ENCODE data around the gene HSD11B2.

The HSD11B2 gene

DNA sequence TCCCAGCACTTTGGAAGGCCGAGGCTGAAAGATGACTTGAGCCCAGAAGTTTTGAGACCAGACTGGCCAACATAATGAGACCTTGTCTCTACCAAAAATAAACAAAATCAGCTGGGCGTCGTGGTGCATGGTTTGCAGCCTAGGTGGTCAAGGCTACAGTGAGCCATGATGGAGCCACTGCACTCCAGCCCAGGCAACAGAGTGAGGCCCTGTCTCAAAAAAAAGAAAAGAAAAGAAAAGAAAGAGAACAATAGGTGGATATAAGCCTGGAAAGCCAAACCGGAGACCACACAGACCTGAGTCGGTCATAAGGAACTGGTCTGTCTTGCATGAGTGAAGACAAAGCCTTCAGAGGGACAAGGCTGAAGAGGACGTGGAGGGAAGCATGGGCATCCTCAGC lies 35.7 kb downstream of the HSD11B2 start:
- in situ Hi-C loops (cut with HindIII; ENCODE audit: low sequenced_read_pairs): no loop called here

DNA sequence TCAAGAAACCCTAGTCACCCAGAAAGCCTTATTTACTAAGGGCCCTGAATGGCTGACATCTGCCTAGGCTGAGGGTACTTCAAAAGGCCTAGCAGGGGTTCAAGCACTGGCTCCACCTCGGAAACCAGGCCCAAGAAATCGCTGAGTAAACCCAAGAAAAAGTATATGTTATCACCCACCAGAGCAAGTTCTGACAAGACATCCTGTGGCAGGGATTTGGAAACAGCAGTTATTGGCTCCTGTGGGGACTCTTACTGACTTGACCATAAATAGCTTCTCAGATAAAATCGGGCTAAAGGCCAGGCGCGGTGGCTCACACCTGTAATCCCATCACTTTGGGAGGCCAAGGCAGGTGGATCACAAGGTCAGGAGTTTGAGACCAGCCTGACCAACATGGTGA lies 37.8 kb downstream of the HSD11B2 start:
- in situ Hi-C loops (cut with HindIII; ENCODE audit: low sequenced_read_pairs): no loop called here

DNA sequence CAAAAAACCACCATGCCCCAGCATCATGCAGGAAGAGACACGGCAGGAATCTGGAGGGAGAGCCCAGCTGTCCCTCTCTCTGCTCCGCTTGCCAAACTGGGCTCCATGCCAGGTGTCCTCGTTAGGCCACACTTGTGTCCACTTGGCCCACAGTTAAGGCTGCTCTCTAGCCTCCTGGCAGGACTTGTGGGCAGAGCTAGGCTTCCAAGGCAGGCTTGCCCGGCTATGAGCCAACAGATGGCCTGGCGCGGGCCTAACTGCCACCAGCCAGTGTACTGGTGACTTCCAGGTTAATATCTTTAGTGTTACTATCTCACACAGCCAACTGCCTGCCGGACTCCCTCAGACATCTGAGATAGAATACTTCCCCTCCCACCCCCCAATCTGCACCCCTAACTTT lies 39.4 kb downstream of the HSD11B2 start:
- in situ Hi-C loops (cut with HindIII; ENCODE audit: low sequenced_read_pairs): no loop called here

DNA sequence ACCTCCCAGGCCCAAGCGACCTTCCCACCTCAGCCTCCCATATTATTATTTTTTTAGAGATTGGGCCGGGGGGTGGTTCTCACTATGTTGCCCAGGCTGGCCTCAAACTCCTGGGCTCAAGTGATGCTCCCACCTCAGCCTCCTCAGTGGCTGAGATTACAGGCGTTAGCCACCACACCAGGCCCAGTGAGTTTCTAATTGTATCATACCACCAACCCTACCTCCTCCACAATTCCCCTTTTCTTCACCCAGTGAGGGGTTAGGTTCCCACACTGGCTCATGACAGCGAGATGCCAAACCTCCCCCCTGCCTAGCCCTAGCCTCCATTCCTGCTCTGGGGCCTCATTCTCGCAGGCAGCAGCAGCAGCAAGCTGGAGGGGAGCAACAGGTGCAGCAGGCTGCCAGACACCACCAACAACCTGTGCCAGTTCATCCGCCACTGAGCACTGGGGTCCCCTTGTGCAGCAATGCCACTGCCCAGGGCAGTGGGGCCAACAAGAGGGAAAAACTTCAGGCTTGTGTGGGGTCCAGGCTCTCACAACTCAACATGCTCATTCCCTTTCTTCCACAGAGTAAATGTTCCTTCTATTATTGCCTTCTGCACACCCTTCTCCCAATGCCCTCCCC lies 41.0 kb downstream of the HSD11B2 start:
- in situ Hi-C loops (cut with HindIII; ENCODE audit: low sequenced_read_pairs): no loop called here

DNA sequence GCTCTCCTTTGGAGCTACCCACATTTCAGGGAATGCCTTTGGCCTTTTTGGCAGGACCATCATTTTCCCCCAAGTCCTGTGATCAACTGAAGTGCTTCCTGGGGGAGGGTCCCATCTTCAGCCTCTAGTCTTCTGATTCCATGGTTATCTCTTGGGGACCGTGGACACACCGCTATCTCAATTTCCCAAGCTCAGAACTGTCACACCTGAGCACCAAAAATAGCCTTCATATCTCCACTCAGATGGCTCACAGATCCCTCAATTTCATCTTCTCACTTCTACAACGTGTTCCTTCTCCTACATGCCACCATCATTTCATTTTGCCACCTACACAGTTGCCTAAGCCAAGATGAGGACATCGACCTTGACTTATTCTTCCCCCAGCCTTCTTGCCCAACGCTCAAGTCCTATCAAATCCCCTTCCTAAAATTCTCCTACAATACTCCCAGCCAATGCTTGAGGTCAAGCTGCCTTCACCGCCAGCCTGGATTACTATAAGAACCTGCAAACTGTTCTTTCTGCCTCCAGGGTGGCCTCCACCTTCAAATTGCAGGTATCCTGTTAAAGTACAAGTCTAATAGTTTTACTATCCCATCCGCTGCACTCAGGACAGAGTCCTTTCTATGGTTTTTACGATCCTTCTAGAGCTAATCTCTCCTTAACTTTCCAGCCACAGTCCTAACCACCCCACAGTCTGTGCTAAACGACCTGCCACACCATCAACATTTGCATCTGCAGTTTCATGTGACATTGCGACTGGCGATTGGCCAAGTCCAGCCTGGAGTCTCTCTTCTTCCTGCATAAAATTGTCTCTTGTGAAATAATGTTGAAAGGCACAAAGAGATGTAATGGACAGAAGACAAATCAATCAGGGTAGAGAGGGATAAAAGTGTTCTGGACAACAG lies 43.9 kb downstream of the HSD11B2 start:
- in situ Hi-C loops (cut with HindIII; ENCODE audit: low sequenced_read_pairs): no loop called here

DNA sequence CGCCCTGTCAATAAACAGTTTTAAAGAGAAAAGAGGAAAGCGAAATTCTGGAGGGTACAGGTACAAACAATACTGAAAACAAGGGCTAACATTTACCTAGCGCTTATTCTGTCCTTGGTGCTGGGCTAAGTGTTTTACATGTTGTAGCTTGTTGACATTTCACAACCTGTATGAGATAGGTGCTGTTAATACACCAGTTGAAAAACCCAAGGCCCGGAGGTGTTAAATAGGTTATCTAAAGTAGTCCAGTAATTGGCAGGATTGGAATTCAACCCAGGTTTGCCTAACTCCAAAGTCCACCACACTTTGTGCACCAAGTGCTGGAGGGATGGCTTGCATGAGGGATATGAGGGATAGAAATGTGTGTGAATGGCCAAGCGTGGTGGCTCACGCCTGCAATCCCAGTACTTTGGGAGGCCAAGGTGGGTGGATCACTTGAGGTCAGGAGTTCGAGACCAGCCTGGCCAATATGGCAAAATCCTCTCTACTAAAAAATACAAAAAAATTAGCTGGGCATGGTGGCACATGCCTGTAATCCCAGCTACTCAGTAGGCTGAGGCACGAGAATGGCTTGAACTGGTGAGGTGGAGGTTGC lies 47.1 kb downstream of the HSD11B2 start:
- in situ Hi-C loops (cut with HindIII; ENCODE audit: low sequenced_read_pairs): no loop called here

DNA sequence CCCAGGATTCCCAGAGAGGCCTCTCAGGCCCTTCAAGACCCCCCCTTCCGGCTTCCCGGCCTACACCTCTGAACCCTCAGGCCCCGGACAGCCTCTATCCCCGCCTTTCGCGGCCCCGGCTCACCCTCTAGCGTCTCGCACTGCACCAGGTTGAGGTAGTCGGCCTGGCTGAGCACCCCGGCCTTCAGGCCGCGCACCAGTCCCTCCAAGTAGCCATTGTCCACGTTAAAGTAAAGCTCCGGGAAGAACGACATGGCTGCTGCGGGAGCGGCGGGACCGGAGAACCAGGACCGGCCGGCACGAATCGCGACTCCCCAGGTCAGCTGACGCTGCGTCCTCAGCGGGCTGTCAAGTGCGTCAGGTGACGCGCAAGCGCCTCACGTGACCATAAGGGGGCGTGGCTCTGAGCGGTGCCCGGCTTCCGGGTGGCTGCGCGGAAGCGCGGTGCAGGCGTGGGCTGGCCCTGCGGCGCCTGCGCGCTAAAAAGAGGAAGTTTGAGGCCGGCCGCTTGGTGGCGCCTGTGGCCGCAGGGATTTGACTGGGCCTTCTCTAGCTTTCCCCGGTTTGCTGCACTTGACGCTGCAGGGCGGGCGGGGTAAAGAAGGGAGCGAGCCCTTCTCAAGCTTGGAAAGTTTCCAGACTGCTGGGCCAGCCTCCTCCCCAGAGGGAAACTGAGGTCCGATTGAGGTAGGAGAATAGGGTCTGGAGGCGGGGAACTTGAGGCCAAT lies 50.1 kb downstream of the HSD11B2 start, which contains the start of gene ATP6V0D1:
ATP6V0D1 (minus strand) TSS at position 325 of the 728 bp plus-strand sequence; CDS start at position 254, 71 bp downstream.
- in situ Hi-C loops (cut with HindIII; ENCODE audit: low sequenced_read_pairs): no loop called here

DNA sequence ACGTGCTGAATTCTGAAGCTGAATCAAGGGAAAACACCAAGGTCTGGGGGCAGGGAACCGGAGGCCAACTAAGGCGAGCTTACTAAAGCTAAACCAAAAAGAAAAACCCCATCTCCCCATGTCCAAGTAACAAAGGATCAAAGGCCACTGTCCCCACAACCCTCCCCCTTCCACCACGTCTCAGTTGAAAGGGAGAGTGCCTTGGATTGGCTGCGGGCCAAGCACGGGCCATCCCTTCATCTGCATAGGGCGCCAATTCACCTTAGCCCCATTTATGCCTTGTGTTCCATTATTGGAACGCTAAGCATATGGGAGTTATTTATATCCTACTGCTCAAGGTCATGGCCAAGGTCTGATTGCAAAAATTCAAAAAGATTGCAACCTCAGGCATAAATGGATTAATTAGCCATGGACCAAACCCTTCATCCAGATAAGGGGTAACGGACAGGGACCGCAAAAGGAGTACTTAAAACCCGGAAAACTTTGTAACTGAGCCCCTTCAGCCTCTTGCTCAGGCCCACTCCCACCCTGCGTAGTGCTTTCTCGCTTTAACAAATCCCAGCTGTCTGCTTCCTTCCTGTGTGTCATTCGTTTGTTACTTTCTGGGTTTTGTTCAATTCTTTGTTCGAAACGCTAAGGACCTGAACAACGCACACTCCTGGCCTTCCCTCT lies 50.8 kb downstream of the HSD11B2 start:
- in situ Hi-C loops (cut with HindIII; ENCODE audit: low sequenced_read_pairs): no loop called here

DNA sequence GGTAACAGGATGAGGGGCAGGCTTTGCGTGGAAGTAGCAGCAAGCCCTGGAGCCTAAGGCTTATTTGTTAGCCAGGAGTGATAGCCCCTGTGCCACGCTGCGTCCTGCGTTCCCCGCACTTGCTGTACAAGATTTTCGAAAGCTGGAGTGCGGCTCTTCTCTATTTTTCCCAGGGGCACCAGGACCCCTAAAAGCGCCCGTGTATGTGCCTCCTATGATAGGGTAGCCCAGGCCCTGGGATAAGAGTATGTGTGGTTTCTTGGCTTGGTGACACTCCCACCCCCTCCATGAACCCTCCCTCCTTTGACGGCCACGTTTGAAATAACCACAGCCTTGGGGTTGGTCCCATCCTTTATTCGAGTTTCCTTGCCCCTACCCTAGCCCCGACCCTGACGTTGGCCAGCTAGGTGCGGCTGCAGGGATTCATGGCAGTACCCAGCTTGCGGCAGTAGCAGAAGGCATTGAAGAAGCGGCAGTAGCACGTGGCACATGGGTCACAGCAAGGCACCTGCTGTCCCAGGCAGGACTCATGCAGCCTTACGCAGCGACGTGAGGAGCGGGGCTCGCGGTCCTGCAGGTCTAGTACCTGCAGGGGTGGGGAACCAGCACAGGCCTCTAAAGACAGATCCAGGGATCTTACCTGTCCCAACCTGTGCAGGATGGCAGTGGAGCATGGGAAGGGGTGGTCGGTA lies 51.5 kb downstream of the HSD11B2 start:
- in situ Hi-C loops (cut with HindIII; ENCODE audit: low sequenced_read_pairs): no loop called here

DNA sequence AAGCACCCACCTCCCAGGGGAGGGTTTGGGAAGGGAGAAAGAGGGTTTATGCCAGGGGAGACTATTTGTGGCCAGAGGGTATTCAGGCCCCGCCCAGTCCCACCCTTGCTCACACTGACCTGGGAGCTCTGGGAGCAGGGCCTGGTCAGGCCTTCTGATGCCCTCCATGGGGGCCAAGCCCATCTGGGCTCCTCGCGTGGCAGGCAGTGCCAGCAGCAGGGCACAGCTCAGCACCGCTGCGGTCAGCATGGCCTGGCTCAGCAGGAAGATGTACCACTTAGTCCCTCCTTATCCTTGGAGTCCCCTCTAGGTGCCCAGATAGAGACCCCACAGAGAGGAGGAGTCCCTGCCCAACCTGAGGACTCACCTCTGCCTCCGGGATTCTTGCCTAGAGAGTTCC lies 52.2 kb downstream of the HSD11B2 start, which contains the start of gene AGRP:
AGRP (minus strand) TSS at position 398 of the 400 bp plus-strand sequence; CDS start at position 249, 149 bp downstream.
- in situ Hi-C loops (cut with HindIII; ENCODE audit: low sequenced_read_pairs): no loop called here

DNA sequence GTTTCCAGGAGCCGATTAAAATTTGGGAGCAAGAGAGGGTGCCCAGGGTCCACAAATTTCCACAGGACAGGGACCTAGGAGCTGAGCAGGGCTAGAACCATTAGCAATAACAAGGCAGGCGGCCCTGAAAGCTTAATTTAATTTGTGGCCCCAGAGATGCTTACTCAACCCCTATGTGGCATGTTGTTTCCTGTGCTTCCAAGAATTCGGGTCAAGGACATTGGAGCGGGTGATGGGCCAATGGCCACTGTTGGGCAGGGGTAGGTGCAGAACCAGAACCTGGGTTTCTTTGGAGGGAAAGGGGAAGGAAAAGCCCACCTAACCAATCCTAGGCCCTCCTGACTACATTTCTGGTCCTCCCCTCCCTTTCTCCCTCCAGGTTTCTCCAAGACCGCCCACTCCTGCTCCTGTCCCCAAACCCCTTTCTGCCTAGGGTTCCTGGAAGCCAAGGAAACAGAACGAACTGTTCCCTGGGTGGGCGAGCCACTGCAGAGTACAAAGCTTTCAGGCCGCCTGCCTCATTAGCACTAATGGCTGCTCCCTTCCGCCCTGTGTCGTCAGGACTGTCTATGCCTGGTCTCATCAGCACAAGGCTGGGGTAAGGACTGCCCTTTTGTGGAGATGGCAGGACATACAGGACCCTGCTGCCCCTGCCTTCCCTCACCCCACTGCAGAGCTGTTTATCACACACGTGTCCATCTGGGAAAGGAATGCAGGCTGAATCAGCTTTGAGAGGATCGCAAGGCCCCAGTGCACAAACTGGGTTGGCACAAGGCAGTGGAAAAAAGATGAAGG lies 53.0 kb downstream of the HSD11B2 start:
- in situ Hi-C loops (cut with HindIII; ENCODE audit: low sequenced_read_pairs): no loop called here

DNA sequence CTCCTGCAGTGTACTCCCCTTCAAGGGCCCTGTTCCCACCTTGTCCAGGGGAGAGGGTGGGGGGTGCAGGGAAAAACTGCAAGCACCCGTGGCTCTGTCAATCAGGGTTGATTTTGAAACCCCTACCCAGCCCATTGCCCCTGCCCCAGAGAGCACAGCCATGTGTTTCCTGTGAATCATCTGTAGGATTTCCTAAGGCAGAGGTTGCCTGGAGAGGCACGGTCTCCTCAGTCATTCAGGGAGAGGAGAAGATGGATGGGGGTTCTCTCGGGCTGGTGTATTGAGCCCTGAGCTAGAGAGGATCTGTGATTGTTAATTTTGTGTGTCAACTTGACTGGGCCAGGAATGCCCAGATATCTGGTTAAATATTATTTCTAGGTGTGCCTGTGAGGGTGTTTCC lies 55.9 kb downstream of the HSD11B2 start:
- in situ Hi-C loops (cut with HindIII; ENCODE audit: low sequenced_read_pairs): no loop called here

Measured in DLD1 (cell line).